HG03066 (cell line): ENCODE results near the gene ACOX3.
"Not testable (repeated sequence)": the region's sequence is repeated elsewhere in the genome, so short reads cannot be mapped to it uniquely, and the experiment has no call there.

ENCODE experiments used
- ATAC-seq: cut with Tn5 transposase; IDR thresholded peaks from one replicate; pipeline ENCODE4 v1.9.1; 2021; ENCODE audit warnings: low read depth; ENCODE audit not compliant: unreplicated experiment

The ACOX3 gene

DNA sequence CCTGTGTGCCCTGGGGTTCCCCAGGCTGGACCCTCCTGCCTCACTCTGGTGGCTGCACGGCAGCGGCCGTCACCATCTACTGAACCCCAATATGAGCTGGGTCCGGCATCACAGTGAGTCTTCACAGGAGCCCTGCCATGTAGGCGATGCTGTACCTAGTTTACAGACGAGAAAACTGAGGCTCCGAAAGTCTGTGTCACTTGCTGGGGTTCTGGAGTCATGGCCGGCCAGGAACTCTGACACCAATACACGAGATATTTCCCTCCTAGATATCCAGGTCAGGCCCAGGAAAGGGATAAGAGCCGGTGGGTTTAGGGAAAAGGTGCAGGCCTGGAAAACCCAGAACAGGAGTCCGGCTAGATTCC, 96.6 kb downstream of the ACOX3 start:
- no peak for ATAC-seq

DNA sequence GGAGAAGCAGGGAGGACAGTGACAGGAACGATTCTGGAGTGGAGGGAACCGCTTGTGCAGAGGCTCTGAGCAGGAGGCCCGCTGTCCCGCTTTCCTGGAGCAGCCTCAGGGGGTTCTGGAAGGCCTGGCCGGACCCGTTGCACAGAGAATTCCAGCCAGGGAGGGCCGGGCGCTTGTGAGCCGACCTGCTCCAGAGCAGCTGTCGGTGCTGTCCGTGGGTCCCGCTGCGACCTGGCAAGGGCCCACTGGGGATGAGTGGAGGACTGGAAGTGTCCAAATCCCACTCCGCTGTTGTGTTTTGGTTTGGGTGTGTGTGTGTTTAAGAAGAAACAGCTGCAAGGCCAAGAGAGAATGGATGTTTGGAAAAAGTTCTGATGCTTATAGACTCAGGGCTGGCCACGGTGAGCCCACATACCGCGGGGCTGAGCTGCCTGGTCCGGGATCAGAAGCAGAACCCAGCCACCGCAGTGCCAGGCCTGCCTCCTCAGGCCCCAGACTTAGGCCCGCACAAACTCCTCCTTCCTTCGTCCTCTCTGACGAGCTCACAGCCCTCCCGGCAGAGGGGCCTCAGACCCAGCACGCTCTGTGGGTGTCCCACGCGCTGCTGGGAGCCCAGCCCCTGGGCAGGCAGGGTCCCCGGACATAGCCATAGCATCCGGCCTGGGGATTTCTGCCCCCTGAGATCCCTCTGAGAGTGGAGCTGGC, 97.1 kb downstream of the ACOX3 start:
- ATAC-seq: no peak

DNA sequence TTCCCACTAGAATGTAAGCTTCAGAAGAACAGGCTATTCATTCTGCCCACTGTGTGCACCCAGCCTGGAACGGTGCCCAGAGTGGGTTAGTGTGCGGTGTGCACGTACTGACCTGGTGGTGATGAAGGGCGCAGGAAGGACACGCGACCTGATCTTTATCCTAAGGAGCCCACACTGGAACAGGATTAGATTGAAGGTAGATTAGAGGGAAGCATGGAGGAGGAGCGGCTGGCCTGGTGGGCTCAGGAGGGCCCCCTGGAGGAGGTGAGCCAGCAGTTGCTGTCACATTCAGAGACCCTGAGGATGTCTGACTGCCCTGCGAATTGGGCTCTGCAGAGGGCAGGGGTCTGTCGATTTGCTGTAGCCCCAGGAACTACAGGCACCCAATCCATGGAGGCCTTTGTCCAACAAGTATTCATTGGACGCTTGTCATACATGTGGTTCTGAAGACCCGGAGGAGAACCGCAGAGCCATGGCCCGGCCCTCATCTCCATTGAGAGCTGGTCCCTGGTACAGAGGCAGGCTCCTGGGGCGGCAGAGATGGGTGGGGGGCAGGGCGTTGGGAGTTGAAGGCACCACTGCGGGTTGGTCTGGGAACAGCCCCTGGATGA, 97.8 kb downstream of the ACOX3 start:
- ATAC-seq: no peak

DNA sequence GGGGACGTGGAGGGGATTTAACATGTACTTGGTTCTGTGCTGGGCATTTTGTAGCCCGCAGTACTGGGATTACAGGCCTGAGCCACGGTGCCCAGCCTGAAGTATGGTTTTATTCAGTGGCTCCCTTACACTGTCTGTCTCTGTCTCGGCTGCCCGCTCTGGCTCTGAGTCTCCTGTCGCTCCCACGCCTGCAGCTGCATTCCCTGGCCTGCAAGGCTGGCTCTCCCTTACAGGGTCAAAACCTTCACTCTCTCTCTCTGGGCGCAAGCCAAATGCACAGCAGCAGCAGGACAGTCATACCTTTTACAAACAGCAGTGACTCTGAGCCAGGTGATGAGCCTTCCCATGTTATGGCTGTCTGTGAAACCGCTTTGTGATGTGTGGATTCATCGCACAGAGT, 98.8 kb downstream of the ACOX3 start:
- ATAC-seq: no peak

DNA sequence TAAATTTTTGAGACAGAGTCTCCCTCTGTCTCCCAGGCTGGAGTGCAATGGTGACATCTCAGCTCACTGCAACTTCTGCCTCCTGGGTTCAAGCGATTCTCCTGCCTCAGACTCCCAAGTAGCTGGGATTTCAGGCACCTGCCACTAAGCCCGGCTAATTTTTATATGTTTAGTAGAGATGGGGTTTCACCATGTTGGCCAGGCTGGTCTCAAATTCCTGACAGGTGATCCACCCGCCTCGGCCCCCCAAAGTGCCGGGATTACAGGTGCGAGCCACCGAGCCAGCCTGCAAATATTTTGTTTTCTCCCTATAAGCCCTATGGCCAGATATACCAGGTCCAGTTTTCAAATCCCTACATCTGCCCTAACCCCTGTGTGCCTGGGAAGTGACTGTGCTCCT, 99.2 kb downstream of the ACOX3 start:
- not testable (repeated sequence) for ATAC-seq

DNA sequence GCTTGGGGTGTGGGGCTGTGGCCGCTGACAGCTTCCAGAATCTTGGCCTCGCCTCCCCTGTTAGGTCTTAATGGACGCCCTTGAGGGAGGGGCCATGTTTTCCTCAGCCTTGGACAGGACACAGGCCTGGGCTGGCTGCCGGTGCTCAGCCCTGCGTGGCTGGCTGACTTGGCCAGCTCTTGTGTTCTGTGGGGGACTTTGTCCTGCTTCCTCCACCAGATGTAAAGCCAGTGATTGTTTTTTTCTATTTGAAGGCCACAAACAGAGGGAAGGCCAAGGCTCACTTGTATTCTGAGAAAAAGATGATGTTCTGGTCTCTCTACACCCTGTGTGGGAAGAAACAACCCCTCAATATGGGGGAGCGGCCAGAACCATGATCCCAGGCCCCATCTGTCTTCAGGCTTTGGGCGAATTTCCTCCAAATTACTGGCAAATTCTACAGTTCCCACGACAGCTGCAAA, 99.7 kb downstream of the ACOX3 start:
- ATAC-seq: no peak

DNA sequence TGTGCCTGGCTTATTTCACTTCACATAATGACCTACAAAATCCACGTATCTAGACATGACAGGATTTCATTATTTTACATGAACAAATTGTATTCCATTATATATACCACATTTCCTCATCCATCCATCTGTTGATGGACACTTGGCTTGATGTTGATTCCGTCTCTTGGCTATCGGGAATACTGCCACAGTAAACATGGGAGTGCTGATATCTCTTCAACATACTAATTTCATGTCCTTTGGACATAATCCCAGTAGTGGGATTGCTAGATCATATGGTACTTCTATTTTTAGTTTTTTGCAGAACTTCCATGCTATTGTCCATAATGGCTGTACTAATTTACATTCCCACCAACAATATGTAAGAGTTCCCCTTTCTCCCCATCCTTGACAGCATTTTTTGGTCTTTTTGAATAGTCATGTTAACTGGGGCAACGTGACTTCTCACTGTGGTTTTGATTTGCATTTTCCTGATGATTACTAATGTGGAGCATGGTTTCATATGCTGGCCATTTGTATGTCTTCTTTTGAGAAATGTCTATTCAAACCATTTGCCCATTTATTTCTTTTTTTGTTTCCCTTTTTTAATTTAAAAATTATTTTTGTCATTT, 102.1 kb downstream of the ACOX3 start:
- no peak for ATAC-seq

DNA sequence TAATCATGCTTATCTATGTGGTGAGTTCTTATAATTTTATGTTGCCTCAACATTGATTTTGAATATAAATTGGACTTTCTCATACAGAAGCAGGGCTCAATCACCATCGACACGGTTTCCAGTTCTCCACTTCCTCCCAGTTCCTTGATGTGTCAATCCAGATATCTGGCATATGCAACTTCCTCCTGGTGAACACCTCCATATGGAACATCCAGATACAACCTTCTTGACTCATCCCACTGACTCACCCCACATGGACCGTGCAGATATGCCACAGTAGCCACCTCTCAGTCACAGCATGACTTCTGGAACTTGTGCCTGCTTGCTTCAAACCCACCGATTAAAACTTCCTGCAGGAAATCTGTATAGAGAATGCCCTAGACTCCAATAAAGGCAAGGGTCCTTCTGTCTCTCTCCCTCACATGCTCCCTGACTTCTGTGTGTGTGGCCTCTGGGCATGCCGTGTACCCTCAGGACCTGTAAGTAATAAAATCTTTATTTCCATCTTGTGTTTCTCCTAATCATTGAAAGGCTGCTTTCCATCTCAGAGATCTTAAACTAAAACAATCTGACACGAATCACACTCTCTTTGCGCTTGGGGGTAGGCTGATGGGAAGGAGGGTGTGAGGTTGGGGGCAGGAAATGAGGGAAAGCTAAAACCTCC, 104.0 kb downstream of the ACOX3 start:
- ATAC-seq: no peak

DNA sequence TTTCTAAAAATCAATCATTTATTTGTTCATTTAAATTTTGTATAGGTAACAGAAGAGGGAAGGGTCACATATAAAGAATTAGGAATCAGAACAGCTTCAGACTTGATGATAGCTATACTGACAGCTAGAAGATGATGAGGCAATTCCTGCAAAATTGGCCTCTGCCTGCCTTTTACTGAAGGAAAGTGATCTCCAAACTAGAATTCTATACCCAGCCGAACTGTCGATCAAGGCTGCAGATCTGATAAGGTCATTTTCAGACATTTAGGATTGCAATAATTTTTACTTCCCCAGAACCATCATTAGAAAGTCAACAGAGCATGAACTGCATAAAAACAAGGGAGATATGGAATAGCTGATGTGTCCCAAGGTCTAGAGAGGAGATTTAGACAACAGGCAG, 104.7 kb downstream of the ACOX3 start:
- ATAC-seq: no peak

DNA sequence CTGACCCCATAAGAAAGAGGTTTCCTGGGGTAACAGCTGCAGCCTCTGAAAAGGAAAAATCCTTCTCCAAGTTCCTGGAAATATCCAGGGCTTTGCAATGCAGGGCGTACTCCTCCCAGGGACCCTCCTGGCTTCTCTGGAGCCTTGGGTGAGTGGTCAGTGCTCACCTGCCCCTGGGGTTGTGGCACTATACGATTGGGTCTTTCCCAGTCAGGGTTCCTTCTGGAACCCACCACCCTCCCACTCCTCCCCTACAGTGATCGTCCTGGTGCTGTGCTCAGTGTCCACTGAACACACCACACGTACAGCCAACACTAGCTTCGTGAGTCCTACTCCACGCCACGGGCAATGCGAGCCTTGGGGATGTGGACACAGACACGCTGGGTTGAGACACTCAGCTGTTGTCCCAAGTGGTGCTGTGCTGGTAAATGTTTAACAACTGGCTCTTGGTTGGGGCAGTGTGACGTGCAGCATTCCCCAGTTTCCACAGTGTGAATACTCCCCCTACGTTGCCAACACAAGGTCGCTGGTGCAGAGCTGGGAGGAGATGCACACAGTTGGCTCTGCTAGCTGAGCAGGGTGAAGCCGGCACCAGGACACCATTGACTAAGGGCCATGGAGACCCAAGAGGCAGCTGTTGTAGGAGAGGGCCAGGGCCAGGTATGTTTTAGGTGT, 105.6 kb downstream of the ACOX3 start:
- no peak for ATAC-seq

DNA sequence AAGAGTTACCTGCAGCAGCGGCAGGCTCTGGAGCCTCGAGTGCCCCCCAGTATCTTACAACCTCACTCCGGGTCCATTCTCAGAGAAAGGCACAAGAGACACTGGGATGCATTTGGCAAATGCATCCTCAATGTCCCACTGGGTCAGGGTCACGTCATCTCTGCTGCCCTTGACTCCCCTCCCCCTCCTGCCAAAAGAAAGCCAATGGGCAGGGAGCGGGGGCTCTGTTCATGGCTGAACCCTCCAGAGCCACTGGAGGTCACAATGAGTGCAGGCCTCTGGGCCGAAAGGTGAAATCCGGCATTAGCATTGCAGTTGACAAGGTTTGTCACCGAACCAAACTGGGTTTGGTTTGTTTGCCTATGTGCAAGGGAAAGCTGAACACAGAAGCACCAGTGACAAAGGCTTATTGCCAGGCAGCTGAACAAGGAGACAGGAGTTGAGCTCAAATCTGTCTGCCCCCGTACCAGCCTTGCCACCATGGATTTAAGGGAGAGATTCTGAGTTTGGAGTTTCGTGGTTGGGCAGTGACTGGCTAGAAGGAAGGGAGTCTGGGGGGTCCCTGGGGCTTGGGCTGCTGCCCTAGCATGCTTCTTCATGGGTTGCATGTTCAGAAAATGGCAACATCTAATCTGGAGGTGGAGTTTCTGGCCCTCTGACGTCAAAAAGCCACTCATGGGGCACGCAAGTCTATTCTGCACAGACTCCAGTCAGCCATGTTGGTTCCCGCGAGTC, 106.6 kb downstream of the ACOX3 start:
- no peak for ATAC-seq

DNA sequence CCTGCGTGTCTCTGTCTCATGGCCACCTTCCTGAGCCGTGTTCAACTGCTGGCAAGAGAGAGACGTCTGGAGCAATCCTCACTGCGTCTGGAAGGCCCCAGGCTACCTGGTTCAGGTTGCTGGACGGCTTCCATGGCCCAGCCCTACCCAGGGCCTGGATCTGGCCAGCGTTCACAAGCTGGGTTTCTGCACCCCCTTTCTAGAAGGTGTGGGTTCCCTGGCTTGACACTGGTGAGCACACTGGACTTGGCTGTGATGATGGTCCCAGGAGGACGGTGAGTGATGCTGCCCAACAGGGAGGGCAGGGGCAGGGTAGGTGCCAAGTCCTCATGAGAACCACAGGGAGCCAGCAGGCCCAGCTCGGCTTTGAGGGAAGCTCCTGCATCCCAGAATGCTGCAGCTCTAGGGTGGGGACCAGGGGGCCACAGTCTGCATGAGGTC, 107.6 kb downstream of the ACOX3 start:
- no peak for ATAC-seq

DNA sequence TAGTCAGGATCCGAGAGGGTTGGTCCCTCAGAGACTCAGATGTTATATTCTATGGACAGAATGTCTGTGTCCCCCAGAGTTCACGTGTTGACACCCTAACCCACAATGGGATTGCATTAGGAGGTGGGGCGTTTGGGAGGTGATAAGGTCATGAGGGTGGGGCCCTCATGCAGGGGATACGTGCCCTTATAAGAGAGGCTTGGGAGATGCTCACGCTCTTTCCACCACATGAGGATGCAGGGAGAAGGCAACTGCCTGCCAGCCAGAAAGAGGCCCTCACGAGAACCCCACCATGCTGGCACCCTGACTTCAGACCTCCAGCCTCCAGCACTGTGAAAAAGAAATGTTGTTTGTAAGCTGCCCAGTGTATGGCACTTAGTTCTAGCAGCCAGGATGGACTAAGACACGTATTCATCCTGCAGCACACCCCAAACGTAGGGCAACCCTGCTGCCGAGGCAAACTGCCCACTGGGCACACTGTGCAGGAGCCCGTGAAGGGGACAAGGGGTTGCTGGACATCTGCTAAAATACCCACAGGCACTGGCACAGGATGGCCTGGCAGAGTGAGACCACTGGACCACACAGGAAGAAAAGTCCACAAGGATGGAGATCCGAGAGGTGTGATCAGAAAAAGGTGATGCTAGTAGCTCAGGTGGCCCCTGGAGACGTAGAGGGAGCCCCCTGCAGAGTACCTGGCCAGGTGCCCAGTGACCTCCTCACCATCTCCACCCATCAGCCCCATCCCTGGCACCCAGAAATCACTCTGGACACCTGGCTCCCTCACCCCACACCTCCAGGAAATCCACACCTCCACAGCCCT, 108.3 kb downstream of the ACOX3 start:
- no peak for ATAC-seq

DNA sequence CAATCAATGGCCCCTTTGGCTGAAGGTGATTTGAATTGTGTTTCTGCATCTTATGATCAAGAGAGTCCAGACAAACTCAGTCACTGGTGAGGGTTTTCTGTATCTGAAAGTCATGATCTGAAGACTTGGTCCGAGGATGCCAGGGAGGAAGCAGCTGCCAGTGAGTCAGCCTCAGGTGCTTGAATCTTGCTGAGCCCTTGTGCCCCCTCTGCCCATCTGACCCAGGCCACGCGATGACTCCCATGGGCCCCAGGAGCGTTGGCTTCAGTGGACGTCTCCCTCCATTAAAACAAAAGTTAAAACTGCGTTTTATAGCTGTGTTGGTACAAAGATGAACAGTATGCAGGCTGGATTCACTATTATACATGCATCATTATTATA, 109.0 kb downstream of the ACOX3 start:
- ATAC-seq: no peak

DNA sequence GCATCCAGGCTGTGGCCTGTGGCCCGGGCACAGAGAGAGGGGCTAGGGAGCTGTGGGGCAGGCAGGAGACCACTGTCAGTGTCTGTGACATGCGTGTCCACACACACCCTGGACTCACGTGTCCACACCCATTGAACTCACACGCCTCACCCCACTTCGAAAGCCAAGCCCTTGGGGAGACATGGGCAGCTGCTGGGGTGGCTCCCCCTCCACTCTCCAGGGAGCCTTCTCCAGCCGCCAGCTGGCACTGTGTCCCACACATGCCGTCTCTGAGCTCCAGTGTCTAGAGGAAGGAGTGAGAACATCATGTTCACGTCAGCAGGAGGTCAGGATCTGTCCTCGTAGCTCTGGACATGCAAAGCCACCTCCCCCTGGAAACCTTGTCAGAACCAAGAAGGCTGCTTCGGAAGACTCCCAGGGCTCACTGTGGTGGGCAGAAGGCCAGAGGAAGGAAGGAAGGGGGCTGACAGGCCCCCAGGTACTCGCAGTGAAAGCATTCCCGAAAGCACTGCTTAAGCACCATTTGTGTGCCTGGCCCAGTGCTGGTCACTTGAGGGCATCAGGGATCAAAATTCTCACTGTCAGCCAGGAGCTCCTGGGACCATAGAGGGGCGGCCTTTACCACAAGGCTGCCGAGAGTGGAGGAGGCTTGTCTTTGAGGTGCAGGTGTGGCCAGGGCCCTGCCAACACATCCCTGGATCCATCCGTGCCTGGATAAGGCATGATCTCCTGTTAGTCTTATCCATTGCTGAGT, 109.5 kb downstream of the ACOX3 start:
- ATAC-seq: no peak

DNA sequence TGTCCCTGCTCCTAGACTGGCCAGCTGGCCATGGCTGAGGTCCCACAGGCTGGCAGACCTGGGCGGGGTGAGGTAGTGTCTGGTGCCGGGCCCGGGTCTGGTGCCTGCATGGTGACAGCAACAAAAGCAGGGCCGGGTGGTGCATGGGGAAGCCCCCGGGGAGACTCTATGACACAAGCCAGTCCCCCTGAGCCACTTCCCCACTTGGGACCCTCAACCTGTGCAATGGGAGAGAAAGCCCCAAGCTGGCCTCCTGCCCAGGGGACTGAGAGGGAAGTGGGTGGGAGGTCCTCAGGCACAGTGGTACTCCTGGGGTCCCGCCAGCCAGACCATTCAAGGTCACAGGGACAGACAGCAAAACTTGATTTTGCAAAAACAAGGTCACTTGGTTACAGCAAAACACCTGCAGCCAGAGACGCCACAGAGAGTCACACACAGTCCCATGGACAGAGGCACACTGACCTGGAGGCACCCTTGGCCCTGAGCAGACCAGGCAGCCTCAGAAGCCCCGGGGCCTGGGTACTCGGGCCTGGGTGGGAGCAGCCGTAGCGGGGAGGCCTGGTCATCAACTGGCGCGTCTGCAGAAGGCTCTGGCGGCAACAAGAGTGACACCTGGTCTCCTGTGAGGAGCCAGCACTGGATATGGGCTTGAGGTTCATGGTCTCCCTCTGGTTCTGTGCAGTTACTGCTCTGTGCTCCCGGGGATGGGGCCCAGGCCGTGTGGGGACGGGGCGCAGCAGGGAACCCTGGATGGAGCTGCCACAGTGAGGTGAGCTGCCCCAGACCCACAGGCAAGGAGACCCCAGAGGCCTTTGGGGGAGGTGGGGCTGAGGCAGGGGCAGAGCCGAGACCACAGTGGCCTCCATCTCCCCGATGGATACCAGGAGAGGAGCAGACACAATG, 110.4 kb downstream of the ACOX3 start:
- ATAC-seq: no peak

DNA sequence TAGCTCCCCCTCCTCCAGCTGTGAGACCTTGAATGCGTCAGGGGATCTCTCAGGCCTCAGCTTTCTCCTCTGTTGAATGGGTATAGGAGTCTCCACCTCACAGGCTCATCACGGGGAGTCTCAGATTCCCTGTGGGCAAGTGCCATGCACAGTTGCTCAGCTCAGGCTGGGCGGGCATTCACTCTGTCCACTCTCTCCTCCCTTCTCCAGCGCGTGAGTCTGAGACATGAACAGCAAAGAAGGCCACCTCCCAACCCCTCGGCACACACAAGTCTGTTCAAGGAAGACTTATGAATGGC, 111.0 kb downstream of the ACOX3 start:
- ATAC-seq: no peak
